ENCODE results near the gene WSB2. TPM values are rescaled to one million over a fixed set of nuclear protein-coding genes. Genes with fewer than 3 reads are reported as not detected.

WSB2 gene
- total RNA-seq, 1 donor from 2014 or later, result 89.1 TPM

DNA sequence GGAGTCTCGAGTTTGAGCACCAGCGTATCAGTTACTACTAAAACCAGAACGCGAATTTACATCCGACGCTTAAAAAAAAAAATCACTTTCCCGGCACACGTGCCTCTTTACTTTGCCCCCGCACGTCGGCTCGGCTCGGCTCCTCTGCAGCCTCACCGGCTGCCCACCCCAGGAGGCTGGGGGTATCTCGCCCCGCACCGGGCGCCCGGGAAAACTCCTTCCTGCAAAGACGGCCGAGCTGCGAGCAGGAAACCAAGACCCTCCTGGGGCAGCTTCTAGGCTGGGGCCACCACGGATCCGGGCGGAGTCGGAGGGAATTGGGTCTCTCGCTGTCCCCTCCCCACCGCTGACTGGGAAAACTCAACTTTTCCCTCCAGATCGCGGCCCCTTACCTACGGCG, 42.2 kb upstream of the WSB2 start:
- Histone ChIP-seq H3K9me3 (no peaks in the 10 kb centered on the region), H3K27ac (peak overlapping the region; percentile 81), H3K36me3 (no peaks in the 10 kb centered on the region), H3K27me3 (no peaks in the 10 kb centered on the region), H3K4me1 (peaks cover 13% of the 10 kb centered on the region), H3K4me3 (peak overlapping the region; percentile 81)
- ATAC-seq (peak; percentile 3), DNase-seq (no peak)
- TF ChIP-seq, protein P1, sequence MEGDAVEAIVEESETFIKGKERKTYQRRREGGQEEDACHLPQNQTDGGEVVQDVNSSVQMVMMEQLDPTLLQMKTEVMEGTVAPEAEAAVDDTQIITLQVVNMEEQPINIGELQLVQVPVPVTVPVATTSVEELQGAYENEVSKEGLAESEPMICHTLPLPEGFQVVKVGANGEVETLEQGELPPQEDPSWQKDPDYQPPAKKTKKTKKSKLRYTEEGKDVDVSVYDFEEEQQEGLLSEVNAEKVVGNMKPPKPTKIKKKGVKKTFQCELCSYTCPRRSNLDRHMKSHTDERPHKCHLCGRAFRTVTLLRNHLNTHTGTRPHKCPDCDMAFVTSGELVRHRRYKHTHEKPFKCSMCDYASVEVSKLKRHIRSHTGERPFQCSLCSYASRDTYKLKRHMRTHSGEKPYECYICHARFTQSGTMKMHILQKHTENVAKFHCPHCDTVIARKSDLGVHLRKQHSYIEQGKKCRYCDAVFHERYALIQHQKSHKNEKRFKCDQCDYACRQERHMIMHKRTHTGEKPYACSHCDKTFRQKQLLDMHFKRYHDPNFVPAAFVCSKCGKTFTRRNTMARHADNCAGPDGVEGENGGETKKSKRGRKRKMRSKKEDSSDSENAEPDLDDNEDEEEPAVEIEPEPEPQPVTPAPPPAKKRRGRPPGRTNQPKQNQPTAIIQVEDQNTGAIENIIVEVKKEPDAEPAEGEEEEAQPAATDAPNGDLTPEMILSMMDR (IDR thresholded peaks at IDR 0.05), result no peak
- intact Hi-C loops (cut with DNase I), result no loop called here

DNA sequence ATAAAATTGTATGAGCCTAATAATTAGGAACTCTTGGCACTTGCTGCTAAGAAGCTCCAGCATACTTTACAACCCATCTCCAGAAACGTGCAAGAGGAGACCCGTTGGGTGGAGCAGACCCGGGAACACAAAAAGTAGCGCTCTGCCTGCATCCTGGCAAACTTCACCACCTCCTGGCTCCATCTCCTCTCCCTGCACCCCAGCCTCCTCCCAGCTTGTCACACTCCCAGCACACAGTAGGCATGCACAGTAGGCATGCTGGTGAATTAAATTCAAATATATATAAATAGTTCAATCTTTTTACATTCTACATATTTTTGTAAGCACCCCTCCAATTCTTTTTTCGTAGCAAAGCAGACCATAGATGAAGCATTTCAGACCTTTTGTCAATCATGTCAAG, 41.6 kb upstream of the WSB2 start:
- DNase-seq (no peak), ATAC-seq (no peak)
- no peaks in the 10 kb centered on the region for H3K36me3 ChIP-seq
- no peaks in the 10 kb centered on the region for H3K9me3 ChIP-seq
- H3K27ac ChIP-seq, result no peak overlapping the region
- TF ChIP-seq, protein P1 (IDR thresholded peaks at IDR 0.05), result no peak
- peak overlapping the region; percentile 81 for H3K4me3 ChIP-seq
- H3K4me1 ChIP-seq, result peaks cover 13% of the 10 kb centered on the region
- intact Hi-C loops (cut with DNase I), result no loop called here
- H3K27me3 ChIP-seq, result no peaks in the 10 kb centered on the region

DNA sequence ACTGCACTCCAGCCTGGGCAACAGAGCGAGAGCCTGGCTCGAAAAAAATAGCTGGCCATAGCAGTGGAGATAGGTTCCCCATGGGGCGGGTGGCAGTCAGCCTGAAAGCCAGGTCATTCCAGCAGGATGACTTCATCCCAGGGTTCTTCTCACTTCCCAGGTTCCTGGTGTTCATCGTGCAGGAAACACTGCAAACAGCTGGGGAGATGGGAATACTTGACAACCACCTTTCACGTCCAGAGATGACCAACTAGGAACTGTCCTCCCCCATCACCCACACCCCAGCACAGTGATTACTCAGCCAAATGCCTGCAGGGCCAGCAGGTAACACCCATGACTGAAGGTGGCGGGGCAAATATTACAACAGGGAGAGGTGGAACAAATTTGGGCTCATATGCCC, 41.1 kb upstream of the WSB2 start:
- TF ChIP-seq, protein P1 (IDR thresholded peaks at IDR 0.05), result no peak
- peak; percentile 3 for ATAC-seq
- intact Hi-C loops (cut with DNase I), result no loop called here

DNA sequence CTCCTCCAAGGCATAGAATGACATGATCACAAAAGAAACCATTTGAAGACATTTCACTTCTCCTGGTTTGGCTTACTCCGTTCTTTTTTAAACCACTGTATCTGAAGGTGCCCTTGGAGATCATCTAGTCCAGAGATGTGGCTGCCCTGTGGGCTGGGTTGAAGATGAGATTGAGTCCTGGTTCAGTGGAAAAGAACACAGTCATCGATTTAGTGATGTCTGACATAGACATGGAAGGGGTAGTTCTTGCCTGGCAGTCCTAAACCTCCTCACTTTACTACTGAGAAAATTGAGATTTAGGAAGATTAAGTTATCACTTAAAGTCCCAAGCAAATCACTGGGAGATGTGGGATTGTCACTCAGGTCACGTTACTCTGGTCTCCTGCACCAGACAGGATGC, 40.1 kb upstream of the WSB2 start:
- intact Hi-C loops (cut with DNase I), result no loop called here
- Histone ChIP-seq H3K4me3 (no peak overlapping the region), H3K36me3 (no peaks in the 10 kb centered on the region), H3K4me1 (peaks cover 13% of the 10 kb centered on the region), H3K9me3 (no peaks in the 10 kb centered on the region), H3K27me3 (no peaks in the 10 kb centered on the region), H3K27ac (no peak overlapping the region)
- DNase-seq (no peak), ATAC-seq (no peak)
- TF ChIP-seq, protein P1 (IDR thresholded peaks at IDR 0.05), result no peak

More for the DNA sequence above, 41.1 kb upstream of the WSB2 start:
- H3K36me3 ChIP-seq, result no peaks in the 10 kb centered on the region
- H3K4me3 ChIP-seq, result no peak overlapping the region
- no peak overlapping the region for H3K27ac ChIP-seq
- H3K4me1 ChIP-seq, result peaks cover 13% of the 10 kb centered on the region
- H3K27me3 ChIP-seq, result no peaks in the 10 kb centered on the region
- H3K9me3 ChIP-seq, result no peaks in the 10 kb centered on the region
- no peak for DNase-seq

DNA sequence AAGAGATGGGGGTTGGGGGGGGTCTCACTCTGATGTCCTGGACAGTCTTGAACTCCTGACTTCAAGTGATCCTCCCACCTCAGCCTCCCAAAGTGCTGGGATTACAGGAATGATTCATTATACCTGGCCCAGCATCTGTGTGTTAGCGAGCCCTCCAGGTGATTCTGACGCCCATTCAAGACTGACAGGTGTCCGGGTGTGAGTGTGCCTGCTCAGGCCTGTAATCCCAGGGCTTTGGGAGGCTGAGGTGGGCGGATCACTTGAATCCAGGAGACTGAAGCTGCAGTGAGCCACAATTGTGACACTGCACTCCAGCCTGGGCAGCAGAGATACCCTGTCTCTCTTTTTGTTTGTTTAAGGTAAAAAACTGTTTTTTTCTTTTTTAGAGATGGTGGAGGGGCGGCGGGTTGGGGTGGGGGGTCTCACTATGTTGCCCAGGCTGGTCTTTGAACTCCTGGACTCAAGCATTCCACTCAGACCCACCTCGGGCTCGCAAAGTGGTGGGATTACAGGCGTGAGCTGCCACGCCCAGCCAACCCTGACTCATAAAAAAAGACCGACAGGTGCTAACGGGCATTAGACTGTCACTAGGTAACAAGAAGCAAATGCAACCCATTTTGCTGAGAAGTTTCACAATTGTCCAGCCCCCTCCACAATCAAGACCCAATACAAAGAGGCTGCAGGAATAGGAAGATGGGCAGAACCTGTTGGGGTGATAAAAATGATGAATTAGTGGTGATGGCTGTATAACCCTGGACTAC, 38.1 kb upstream of the WSB2 start:
- no peak overlapping the region for H3K27ac ChIP-seq
- ATAC-seq, result no peak
- H3K36me3 ChIP-seq, result no peaks in the 10 kb centered on the region
- H3K9me3 ChIP-seq, result no peaks in the 10 kb centered on the region
- H3K4me3 ChIP-seq, result no peak overlapping the region
- DNase-seq, result no peak
- peaks cover 6% of the 10 kb centered on the region for H3K4me1 ChIP-seq
- no peaks in the 10 kb centered on the region for H3K27me3 ChIP-seq
- intact Hi-C loops (cut with DNase I), result no loop called here
- TF ChIP-seq, protein P1 (IDR thresholded peaks at IDR 0.05), result no peak
